Epithelial cell of proximal tubule (primary cell): ENCODE measurements around the gene GARRE1. TPM values are rescaled to one million over a fixed set of nuclear protein-coding genes. Genes with fewer than 3 reads are reported as not detected.

Experiments used
- DNase-seq: peaks from one replicate; pipeline ENCODE4 v3.0.0-alpha.2; 2011; ENCODE audit warnings: low read depth
- H3K4me3 ChIP-seq: 2 replicates; pipeline ENCODE4 v1.5.1; 2011; ENCODE audit warnings: low read depth, mild to moderate bottlenecking, low read length
- total RNA-seq: library from RNA; depleted of rRNA; stranded (reverse); fragments of >200 nt; gene quantifications from 2 replicates; pipeline ENCODE4 v1.2.3, GENCODE V29; 2015
- TF ChIP-seq, protein P1 (sequence below): conservative IDR thresholded peaks from 2 replicates; pipeline ENCODE4 v1.5.1; 2012; ENCODE audit warnings: low read depth, mild to moderate bottlenecking, low read length

GARRE1 gene
- total RNA-seq, 1 donor from 2014 or later, result 10.1 TPM

DNA sequence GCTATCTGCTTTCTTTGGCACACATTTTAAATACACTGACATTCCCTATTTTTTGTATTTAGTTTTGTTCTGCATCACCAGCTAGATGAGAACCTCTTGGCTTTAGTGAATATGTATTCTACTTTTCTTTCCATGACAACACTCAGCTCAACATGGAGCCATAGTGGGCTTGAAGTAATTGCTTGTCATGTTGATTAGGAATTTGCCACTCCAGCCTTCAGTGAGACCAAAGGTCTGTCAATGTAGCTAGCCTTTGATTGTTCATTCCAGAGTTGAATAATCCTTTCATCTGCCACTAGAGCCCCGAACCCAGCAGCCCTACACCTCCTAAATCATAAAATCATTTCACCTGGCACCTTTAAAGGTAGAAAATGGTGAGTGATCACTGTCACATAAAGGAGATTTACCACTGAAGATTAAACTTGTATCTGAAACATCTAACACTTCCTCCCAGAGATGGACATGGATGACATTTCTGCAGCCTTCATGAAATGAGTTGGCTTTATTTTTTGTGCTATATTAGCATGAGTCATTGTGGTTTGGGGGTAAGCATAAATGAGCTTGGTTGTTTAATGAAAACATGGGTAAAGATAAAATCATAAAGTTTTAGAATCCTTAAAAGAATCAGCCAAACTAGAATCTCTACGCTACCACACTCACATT is 29.2 kb upstream of the GARRE1 start:
- H3K4me3 ChIP-seq, result no peak overlapping the region
- DNase-seq, result no peak
- TF ChIP-seq, protein P1, sequence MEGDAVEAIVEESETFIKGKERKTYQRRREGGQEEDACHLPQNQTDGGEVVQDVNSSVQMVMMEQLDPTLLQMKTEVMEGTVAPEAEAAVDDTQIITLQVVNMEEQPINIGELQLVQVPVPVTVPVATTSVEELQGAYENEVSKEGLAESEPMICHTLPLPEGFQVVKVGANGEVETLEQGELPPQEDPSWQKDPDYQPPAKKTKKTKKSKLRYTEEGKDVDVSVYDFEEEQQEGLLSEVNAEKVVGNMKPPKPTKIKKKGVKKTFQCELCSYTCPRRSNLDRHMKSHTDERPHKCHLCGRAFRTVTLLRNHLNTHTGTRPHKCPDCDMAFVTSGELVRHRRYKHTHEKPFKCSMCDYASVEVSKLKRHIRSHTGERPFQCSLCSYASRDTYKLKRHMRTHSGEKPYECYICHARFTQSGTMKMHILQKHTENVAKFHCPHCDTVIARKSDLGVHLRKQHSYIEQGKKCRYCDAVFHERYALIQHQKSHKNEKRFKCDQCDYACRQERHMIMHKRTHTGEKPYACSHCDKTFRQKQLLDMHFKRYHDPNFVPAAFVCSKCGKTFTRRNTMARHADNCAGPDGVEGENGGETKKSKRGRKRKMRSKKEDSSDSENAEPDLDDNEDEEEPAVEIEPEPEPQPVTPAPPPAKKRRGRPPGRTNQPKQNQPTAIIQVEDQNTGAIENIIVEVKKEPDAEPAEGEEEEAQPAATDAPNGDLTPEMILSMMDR, result no peak

DNA sequence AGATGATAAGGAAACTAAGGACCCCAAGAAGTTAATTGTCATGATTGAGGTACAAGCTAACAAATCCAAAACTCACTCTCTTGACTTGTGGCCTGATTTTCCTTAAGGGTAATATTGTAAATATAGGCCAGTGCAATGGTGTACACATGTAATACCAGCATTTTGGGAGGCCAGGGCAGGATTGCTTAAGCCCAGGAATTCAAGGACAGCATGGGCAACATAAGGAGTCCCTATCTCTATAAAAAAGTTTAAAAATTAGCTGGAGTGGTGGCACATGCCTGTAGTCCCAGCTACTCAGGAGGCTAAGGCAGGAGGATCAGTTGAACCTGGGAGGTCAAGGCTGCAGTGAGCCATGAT is 28.7 kb upstream of the GARRE1 start:
- TF ChIP-seq, protein P1, result no peak
- DNase-seq, result no peak
- H3K4me3 ChIP-seq, result no peak overlapping the region

DNA sequence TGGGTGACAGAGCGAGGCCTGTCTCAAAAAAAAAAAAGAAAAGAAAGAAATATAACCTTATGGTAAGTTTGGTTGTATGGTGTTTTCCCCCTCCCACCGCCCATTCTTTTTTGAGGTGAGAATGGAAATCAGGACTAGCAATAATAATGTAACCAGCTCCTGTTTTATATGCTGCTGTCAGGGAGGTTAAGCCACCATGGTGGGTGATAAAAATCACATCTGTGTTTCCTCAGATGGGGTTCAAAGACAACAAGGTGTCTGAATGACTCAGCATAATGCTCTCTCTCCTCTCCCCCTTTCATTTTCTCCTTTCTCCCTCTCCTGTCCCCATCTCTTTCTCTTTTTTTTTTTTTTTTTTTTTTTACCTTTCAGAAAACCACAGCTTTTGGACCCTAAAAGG is 28.3 kb upstream of the GARRE1 start:
- DNase-seq, result no peak
- TF ChIP-seq, protein P1, result no peak
- no peak overlapping the region for H3K4me3 ChIP-seq

DNA sequence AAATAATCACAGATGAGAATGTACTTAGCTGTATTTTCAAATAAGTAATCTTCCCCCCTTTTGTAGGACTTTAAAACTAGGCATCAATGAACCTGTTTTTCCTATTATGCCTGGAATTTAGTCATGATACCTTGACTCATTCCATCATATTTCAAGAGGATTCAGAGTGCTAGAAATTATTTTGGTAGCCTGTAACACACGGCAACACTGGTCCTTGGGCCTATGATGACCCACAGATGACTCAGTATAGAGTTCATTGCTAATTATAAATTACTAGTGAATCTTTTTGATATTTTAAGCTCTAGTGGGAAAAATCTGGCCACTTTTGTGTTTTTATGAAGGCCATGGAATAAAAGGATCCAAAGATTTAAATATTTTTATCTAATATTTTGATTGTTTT is 26.0 kb upstream of the GARRE1 start:
- no peak overlapping the region for H3K4me3 ChIP-seq
- DNase-seq, result no peak
- TF ChIP-seq, protein P1, result no peak

DNA sequence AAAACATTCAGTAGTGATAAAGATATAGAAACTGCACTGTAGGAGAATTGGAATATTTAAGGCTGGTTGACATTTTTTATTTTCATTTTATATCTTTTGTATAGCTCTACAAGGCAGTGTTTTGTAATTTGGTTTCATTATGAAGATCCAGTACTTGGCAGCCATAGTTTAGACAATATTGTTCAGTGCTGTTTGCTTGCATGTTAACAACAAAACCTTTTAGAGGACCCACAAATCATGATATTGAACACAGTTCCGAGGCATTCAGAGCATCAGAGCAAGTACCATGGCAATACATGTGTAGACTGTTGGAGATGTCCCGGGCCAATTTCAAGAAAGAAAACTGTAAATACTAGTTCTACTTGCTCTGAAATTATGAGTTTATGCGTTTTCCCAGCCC is 25.6 kb upstream of the GARRE1 start:
- TF ChIP-seq, protein P1, result no peak
- no peak overlapping the region for H3K4me3 ChIP-seq
- DNase-seq, result no peak

DNA sequence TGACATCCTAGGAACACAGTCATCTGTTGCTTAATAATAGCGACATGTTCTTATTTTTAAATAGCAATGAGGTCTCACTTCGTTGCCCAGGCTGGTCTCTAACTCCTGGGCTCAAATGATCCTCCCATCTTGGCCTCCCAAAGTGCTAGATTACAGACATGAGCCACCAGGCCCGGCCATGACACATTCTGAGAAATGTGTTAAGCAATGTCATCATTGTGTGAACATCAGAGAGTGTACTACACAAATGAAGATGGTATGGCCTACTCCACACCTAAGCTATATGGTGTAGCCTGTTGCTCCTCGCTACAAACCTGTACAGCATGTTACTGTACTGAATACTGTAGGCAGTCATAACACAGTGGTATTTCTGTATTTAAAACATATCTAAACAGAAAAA is 24.6 kb upstream of the GARRE1 start:
- no peak overlapping the region for H3K4me3 ChIP-seq
- TF ChIP-seq, protein P1, result no peak
- no peak for DNase-seq

DNA sequence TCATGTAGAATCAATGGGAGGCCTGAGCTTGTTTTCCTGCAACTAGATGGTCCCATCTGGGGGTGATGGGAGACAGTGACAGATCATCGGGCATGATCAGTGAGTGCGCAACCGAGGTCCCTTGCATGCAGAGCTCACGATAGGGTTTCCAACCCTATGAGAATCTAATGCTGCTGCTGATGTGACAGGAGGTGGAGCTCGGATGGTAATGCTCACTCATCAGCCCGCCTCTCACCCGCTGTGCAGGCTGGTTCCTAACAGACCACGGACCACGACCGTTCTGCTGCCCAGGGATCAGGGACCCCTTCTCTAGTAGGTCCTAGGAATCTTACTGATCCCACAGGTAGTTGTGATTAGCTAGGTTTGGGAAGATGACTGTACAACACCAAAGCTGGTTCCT is 23.5 kb upstream of the GARRE1 start:
- no peak overlapping the region for H3K4me3 ChIP-seq
- TF ChIP-seq, protein P1, result no peak
- DNase-seq, result no peak
